Astrocyte of the cerebellum (primary cell): ENCODE data around the gene USH1C.

ENCODE experiments used
- DNase-seq: peaks from one replicate; pipeline ENCODE4 v3.0.0-alpha.2; 2011; ENCODE audit warnings: low read depth
- H3K4me3 ChIP-seq: 2 replicates; pipeline ENCODE4 v1.5.1; 2011; ENCODE audit warnings: mild to moderate bottlenecking, low read depth, low read length, moderate library complexity
- in situ Hi-C: cut with HindIII; loops from 2 replicates; pipeline ENCODE4 v1.10.0; 2017; ENCODE audit warnings: low sequenced_read_pairs
- TF ChIP-seq, protein P1 (sequence below): IDR thresholded peaks from 2 replicates; pipeline ENCODE4 v1.5.1; 2012; ENCODE audit warnings: low read length, low read depth, moderate library complexity, mild to moderate bottlenecking; ENCODE audit errors: missing control alignments

Gene USH1C

DNA sequence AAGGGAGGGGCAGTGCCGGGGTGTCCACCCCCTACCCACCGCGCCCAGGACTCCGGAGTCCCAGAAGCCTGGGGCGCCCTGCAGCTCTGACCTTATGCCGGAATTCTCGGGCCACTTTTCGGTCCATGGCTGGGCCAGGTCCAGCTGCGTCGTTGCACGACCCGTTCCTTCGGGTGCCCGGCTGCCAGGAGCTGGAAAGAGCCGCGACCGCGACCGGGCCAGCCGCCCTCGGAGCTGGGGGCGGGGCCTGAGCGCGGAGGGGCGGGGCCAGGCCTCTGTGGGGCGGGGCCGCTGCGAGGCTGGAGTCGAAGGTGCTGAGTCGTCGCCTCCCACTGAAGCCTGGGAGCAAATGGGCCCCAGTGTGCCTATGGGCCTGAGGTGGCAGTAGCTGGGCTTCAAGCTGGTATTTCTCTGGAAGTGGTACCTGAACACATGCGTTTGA is at the start of gene USH1C:
TSS of gene USH1C (minus strand) at position 236 of the 442 bp plus-strand sequence. CDS start at position 127, 109 bp downstream.
- H3K4me3 ChIP-seq, result no peak within 1 kb of the TSS
- in situ Hi-C loops, result no loop called here
- TF ChIP-seq, protein P1, sequence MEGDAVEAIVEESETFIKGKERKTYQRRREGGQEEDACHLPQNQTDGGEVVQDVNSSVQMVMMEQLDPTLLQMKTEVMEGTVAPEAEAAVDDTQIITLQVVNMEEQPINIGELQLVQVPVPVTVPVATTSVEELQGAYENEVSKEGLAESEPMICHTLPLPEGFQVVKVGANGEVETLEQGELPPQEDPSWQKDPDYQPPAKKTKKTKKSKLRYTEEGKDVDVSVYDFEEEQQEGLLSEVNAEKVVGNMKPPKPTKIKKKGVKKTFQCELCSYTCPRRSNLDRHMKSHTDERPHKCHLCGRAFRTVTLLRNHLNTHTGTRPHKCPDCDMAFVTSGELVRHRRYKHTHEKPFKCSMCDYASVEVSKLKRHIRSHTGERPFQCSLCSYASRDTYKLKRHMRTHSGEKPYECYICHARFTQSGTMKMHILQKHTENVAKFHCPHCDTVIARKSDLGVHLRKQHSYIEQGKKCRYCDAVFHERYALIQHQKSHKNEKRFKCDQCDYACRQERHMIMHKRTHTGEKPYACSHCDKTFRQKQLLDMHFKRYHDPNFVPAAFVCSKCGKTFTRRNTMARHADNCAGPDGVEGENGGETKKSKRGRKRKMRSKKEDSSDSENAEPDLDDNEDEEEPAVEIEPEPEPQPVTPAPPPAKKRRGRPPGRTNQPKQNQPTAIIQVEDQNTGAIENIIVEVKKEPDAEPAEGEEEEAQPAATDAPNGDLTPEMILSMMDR, result no peak
- no peak for DNase-seq

GRCh38 chr11:17593466-17594245 is 49.4 kb upstream of the USH1C start:
- no peak overlapping the region for H3K4me3 ChIP-seq
- TF ChIP-seq, protein P1, result no peak
- DNase-seq, result no peak
- in situ Hi-C loops, result no loop called here

DNA sequence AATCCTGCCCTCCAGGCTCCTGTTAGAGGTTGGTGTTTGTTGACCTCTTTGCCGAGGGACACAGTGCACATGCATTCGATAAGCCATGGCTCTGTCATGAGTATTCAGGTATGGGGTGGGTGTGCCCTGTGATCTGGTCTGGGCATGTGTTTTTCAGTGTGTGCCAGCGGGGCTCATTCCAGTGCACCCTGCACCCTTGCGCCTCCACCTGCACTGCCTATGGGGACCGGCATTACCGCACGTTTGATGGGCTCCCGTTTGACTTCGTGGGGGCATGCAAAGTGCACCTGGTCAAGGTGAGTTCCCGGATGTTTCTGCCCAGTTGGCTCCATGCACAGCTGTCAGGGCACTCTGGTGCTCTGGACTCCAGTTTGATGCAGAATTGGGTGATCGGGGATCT is 47.1 kb upstream of the USH1C start:
- no peak for DNase-seq
- TF ChIP-seq, protein P1, result no peak
- in situ Hi-C loops, result no loop called here
- H3K4me3 ChIP-seq, result no peak overlapping the region

DNA sequence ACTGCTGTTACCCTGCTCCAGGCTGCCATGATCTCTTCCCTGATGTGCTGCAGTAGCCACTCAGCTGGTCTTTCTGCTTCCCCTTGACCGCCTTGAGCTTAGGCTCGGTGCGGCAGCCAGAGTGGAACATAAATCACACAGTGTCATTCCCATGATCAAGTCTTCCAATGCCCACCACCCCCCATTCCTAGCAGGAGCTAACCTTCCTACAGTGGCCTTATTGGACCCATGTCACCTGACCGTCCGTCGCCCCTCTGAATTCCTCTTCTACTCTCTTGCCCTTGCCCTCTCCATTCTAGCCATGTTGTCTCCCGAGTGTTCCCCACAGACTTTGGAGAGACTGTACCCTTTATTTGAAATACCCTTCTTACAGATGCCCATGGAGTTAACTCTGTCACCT is 46.2 kb upstream of the USH1C start:
- no peak for DNase-seq
- TF ChIP-seq, protein P1, result no peak
- in situ Hi-C loops, result no loop called here
- no peak overlapping the region for H3K4me3 ChIP-seq

DNA sequence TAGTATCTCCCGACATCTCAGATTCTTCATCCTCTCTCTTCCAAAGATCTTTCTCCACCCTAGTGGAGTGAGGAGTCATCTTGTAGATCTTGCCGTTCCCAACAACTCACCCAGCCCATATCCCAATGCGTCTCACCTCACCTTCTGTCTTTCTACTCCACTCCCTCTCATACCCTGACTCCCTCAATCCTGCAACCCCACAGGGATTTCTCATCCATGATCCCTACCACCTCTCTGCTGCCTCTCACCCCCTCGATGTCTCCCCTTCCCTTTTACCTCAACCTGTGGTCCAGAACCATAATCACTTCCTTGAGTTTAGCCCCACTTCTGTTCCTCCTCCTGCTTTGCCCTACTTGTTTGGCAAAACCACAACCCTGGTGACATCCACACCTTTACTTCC is 44.5 kb upstream of the USH1C start:
- in situ Hi-C loops, result no loop called here
- no peak for DNase-seq
- TF ChIP-seq, protein P1, result no peak
- no peak overlapping the region for H3K4me3 ChIP-seq

GRCh38 chr11:17588166-17588565 is 44.0 kb upstream of the USH1C start:
- TF ChIP-seq, protein P1, result no peak
- in situ Hi-C loops, result no loop called here
- no peak for DNase-seq
- no peak overlapping the region for H3K4me3 ChIP-seq
